H7 (cell line): Measurements from ENCODE around the gene CD82. TPM values are rescaled to one million over a fixed set of nuclear protein-coding genes. Genes with fewer than 3 reads are reported as not detected.
A peak's percentile ranks its signal among the peaks of the same experiment; 100 is the strongest.

Source experiments
- DNase-seq: peaks from one replicate; pipeline ENCODE4 v3.0.0; 2012
- H3K27me3 ChIP-seq: 2 replicates; pipeline ENCODE4 v1.6.0; 2011; ENCODE audit warnings: mild to moderate bottlenecking, low read length; ENCODE audit not compliant: control insufficient read depth, insufficient read depth
- H3K36me3 ChIP-seq: replicated peaks from 2 replicates; pipeline ENCODE4 v1.5.1; 2011; ENCODE audit warnings: low read length; ENCODE audit not compliant: control insufficient read depth, insufficient read depth
- H3K4me3 ChIP-seq: 2 replicates; pipeline ENCODE4 v1.5.1; 2011; ENCODE audit warnings: low read depth, mild to moderate bottlenecking, control low read depth, low read length, moderate library complexity; ENCODE audit not compliant: insufficient read depth
- total RNA-seq: library from RNA; depleted of rRNA; stranded (reverse); fragments of >200 nt; shearing (Covaris generic); gene quantifications from 2 replicates; pipeline ENCODE4 v1.2.3, GENCODE V29; 2014

Gene CD82
- total RNA-seq, 1 experiment from 2014 or later = 1.3 TPM

- DNase-seq = peak; percentile 16
- H3K27me3 ChIP-seq = peaks cover 2% of the 10 kb centered on the region
- H3K36me3 ChIP-seq = no peaks in the 10 kb centered on the region
- H3K4me3 ChIP-seq = no peak overlapping the region
Measured at GRCh38 chr11:44572436-44572835, 7.0 kb downstream of the CD82 start.

- H3K27me3 ChIP-seq = peaks cover under 1% of the 10 kb centered on the region; the same call in 1 of the 2 replicates
- DNase-seq = peak; percentile 81
- no peak overlapping the region for H3K4me3 ChIP-seq
- H3K36me3 ChIP-seq = no peaks in the 10 kb centered on the region
Measured at GRCh38 chr11:44572884-44573283, 7.4 kb downstream of the CD82 start.

- Histone ChIP-seq H3K27me3 (no peaks in the 10 kb centered on the region), H3K36me3 (no peaks in the 10 kb centered on the region), H3K4me3 (no peak overlapping the region)
- peak; percentile 12 for DNase-seq
Measured at GRCh38 chr11:44573333-44573732, 7.9 kb downstream of the CD82 start.

- no peaks in the 10 kb centered on the region for H3K27me3 ChIP-seq
- H3K36me3 ChIP-seq = no peaks in the 10 kb centered on the region
- DNase-seq = peak; percentile 23
- no peak overlapping the region for H3K4me3 ChIP-seq
Measured at GRCh38 chr11:44574610-44575287, 9.3 kb downstream of the CD82 start.

GRCh38 chr11:44575288-44575672, 9.8 kb downstream of the CD82 start:
- Histone ChIP-seq H3K27me3 (no peaks in the 10 kb centered on the region), H3K36me3 (no peaks in the 10 kb centered on the region), H3K4me3 (no peak overlapping the region)
- DNase-seq = no peak

- no peaks in the 10 kb centered on the region for H3K36me3 ChIP-seq
- no peak overlapping the region for H3K4me3 ChIP-seq
- DNase-seq = peak; percentile 11
- H3K27me3 ChIP-seq = no peaks in the 10 kb centered on the region
Measured at GRCh38 chr11:44575962-44576361, 10.5 kb downstream of the CD82 start.

GRCh38 chr11:44576656-44577055, 11.2 kb downstream of the CD82 start:
- H3K36me3 ChIP-seq = no peaks in the 10 kb centered on the region
- H3K4me3 ChIP-seq = no peak overlapping the region
- no peaks in the 10 kb centered on the region for H3K27me3 ChIP-seq
- DNase-seq = no peak

GRCh38 chr11:44577231-44577830, 11.9 kb downstream of the CD82 start:
- peak; percentile 32 for DNase-seq
- Histone ChIP-seq H3K27me3 (no peaks in the 10 kb centered on the region), H3K36me3 (no peaks in the 10 kb centered on the region), H3K4me3 (no peak overlapping the region)

GRCh38 chr11:44578279-44578678, 12.8 kb downstream of the CD82 start:
- Histone ChIP-seq H3K27me3 (no peaks in the 10 kb centered on the region), H3K4me3 (no peak overlapping the region), H3K36me3 (no peaks in the 10 kb centered on the region)
- DNase-seq = no peak

GRCh38 chr11:44579302-44579761, 13.9 kb downstream of the CD82 start:
- DNase-seq = peak; percentile 62
- no peaks in the 10 kb centered on the region for H3K36me3 ChIP-seq
- H3K4me3 ChIP-seq = no peak overlapping the region
- no peaks in the 10 kb centered on the region for H3K27me3 ChIP-seq

GRCh38 chr11:44580701-44581100, 15.2 kb downstream of the CD82 start:
- DNase-seq = no peak
- no peaks in the 10 kb centered on the region; the same call in 1 of the 2 replicates for H3K27me3 ChIP-seq
- no peak overlapping the region for H3K4me3 ChIP-seq
- no peaks in the 10 kb centered on the region for H3K36me3 ChIP-seq

- Histone ChIP-seq H3K27me3 (no peaks in the 10 kb centered on the region; the same call in 1 of the 2 replicates), H3K36me3 (no peaks in the 10 kb centered on the region), H3K4me3 (no peak overlapping the region)
- DNase-seq = no peak
Measured at GRCh38 chr11:44581246-44581645, 15.8 kb downstream of the CD82 start.

GRCh38 chr11:44582641-44583352, 17.3 kb downstream of the CD82 start:
- DNase-seq = no peak
- no peak overlapping the region for H3K4me3 ChIP-seq
- no peaks in the 10 kb centered on the region; the same call in 1 of the 2 replicates for H3K27me3 ChIP-seq
- H3K36me3 ChIP-seq = no peaks in the 10 kb centered on the region

GRCh38 chr11:44583353-44583669, 17.8 kb downstream of the CD82 start:
- Histone ChIP-seq H3K36me3 (no peaks in the 10 kb centered on the region), H3K4me3 (no peak overlapping the region), H3K27me3 (no peaks in the 10 kb centered on the region; the same call in 1 of the 2 replicates)
- no peak for DNase-seq

- DNase-seq = no peak
- no peak overlapping the region for H3K4me3 ChIP-seq
- H3K36me3 ChIP-seq = no peaks in the 10 kb centered on the region
- no peaks in the 10 kb centered on the region; the same call in 1 of the 2 replicates for H3K27me3 ChIP-seq
Measured at GRCh38 chr11:44585421-44585820, 20.0 kb downstream of the CD82 start.
